ENCODE data around the gene OXTR. TPM values are rescaled to one million over a fixed set of nuclear protein-coding genes. Genes with fewer than 3 reads are reported as not detected.

Gene OXTR
- total and polyA plus RNA-seq, 2 of the 13 experiments (the other 11 are each of a cell fraction or from before 2014, with no cell fraction given), result 0.36 to 0.95 TPM

DNA sequence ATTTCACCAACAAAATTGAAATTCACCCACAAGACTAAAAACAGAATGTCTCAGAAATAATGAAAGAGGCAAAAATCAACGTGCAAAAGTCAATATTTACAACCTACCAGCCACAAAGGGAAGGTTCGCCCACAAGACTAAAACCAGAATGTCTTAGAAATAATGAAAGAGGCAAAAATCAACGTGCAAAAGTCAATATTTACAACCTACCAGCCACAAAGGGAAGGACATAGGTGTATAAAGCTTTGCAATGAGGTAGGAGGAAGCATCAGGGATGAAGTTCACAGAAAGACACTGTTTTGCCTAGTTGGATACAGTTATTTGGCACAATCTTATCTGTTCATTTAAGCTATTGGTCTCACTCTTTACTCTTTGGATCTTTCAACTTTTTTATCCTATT is 14.3 kb downstream of the OXTR start (continued):
- TF ChIP-seq SOX13 (IDR thresholded peaks at IDR 0.05) (no peak), SOX13 (CRISPR knock-in tag; conservative IDR thresholded peaks at IDR 0.05 in 1 of 2, IDR thresholded peaks at IDR 0.05 in 1 of 2) (peak in 1 of 2 experiments; percentile 68; a peak in 2 of 4 replicates), RFX3 (CRISPR knock-in tag; IDR thresholded peaks at IDR 0.05) (no peak)

DNA sequence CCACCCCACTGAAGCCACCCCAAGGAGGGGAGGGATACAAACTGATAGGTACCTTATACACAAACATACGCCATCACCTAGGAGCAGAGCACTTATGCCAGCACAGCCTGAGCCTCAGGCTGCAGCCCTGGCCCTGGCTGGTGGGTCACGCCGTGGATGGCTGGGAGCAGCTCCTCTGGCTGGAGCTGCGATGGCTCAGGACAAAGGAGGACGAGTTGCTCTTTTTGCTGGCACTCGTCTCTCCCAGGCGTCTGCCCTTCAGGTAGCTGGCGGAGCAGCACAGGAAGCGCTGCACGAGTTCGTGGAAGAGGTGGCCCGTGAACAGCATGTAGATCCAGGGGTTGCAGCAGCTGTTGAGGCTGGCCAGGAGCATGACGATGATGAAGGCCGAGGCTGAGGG is 16.6 kb downstream of the OXTR start:
- Histone ChIP-seq H3K4me2 (ENCODE audit: low read depth, low read length) (no peak overlapping the region), H3K9ac (ENCODE audit: insufficient read depth, low read depth, low read length) (no peak overlapping the region), H3K27ac (ENCODE audit: extremely low read length, insufficient read depth, low read length) (no peak overlapping the region), H3K4me1 (ENCODE audit: insufficient read depth, low read length) (peaks cover 13% of the 10 kb centered on the region), H4K20me1 (ENCODE audit: insufficient read depth, low read length) (no peaks in the 10 kb centered on the region), H3K36me3 (replicated peaks in 1 of 2; ENCODE audit: control insufficient read depth in 1 of 2, insufficient read depth in 2 of 2, low read length in 2 of 2) (no peaks in the 10 kb centered on the region), H3K4me3 (replicated peaks in 1 of 3; ENCODE audit: insufficient read depth in 1 of 3, low read depth in 2 of 3, low read length in 3 of 3) (no peak overlapping the region), H3K9me3 (ENCODE audit: low read length) (no peaks in the 10 kb centered on the region), H3K27me3 (ENCODE audit: control insufficient read depth in 1 of 2, insufficient read depth in 2 of 2, low read length in 2 of 2) (no peaks in the 10 kb centered on the region), H3K79me2 (ENCODE audit: insufficient read depth, low read length) (no peaks in the 10 kb centered on the region), H2AFZ (ENCODE audit: low read length) (no peak overlapping the region)
- CTCF ChIA-PET (ENCODE audit: low intra/inter-chr PET ratio, low total read pairs), result no interaction called here
- 77% methylated on average over 13 of the region's 14 CpGs for WGBS (ENCODE audit: low lambda C conversion rate)
- POLR2A ChIA-PET, result no interaction called here
- ATAC-seq (no peak), FAIRE-seq (no peak), DNase-seq (ENCODE audit: low spot score) (no peak)
- TF ChIP-seq ZNF317 (CRISPR knock-in tag; IDR thresholded peaks at IDR 0.05) (no peak), ZNF788 (CRISPR knock-in tag; IDR thresholded peaks at IDR 0.05; ENCODE audit: borderline replicate concordance) (no peak), ZNF501 (CRISPR knock-in tag; IDR thresholded peaks at IDR 0.05) (no peak), BRD4 (CRISPR knock-in tag; IDR thresholded peaks at IDR 0.05) (no peak), IKZF1 (IDR thresholded peaks at IDR 0.05) (no peak), ETV5 (CRISPR knock-in tag; IDR thresholded peaks at IDR 0.05; ENCODE audit: borderline replicate concordance) (no peak), TAF15 (IDR thresholded peaks at IDR 0.05; ENCODE audit: low read depth, low read length, poor library complexity, severe bottlenecking) (no peak), YY1 (IDR thresholded peaks at IDR 0.05; ENCODE audit: insufficient read depth, insufficient replicate concordance, low read depth, low read length) (no peak)
- no TSS peak for BruUV-seq (replicated peaks)
- intact Hi-C loops (cut with micrococcal nuclease; ENCODE audit: unreplicated experiment), result no loop called here
- in situ Hi-C loops (cut with HindIII; ENCODE audit: extremely low pct_ligation_motif_present, low pct_unique_long_range_greater_than_20kb), result no loop called here
